ENCODE data around the gene ABHD17A.

The ABHD17A gene

DNA sequence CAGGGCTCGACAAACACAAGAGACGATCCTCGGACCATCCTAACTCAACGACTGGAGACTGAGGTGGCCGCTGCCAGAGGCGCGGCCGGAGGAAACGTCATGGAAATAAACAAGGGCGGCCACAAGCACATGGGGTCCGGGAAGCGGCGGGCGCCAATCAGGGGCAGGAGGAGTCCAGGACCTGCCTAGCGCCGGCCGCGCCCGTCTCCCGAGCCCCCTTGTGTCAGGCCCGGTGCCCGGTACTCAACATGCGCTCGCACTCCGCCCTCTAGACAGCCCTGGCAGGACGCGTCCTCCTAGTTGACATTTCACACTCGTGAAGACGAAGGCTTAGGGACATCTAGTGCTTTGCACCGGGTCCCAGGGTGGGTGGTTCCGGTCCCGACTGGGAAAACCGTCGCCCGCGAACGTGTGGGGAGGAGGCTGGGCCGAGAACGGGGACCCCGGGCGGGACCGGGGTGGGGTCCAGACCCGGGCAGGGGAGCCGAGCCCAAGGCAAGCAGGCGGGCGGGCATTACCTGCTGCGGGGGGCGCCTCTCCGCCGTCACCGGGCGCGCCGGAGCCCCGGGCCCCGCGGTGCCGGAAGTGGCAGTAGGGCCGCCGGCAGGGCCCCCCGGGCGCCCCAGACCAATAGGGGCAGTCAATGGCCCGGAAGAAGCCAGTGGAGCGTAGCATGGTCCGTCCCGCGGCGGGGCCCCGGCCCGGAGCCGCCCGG lies 37.5 kb downstream of the ABHD17A start:
- H3K4me1 ChIP-seq (ENCODE audit: control insufficient read depth, insufficient read depth, low read length): peaks cover 21% of the 10 kb centered on the region
- H3K9ac ChIP-seq (ENCODE audit: low read depth, low read length): peak overlapping the region; percentile 98
- H3K9me3 ChIP-seq (replicated peaks; ENCODE audit: low read length): no peaks in the 10 kb centered on the region
- H3K27me3 ChIP-seq (ENCODE audit: control insufficient read depth, insufficient read depth, low read length): no peaks in the 10 kb centered on the region
- peak overlapping the region; percentile 82 for H3K4me3 ChIP-seq (ENCODE audit: low read length)
- peak overlapping the region; percentile 97 for H3K4me2 ChIP-seq (ENCODE audit: low read length)
- H3K36me3 ChIP-seq (ENCODE audit: insufficient read depth, low read length): peaks cover 19% of the 10 kb centered on the region

- Histone ChIP-seq H3K4me2 (ENCODE audit: low read length) (peak overlapping the region; percentile 97), H3K4me3 (ENCODE audit: low read length) (peak overlapping the region; percentile 82), H3K27me3 (ENCODE audit: control insufficient read depth, insufficient read depth, low read length) (no peaks in the 10 kb centered on the region), H3K9me3 (replicated peaks; ENCODE audit: low read length) (no peaks in the 10 kb centered on the region), H3K9ac (ENCODE audit: low read depth, low read length) (peak overlapping the region; percentile 98), H3K4me1 (ENCODE audit: control insufficient read depth, insufficient read depth, low read length) (peaks cover 21% of the 10 kb centered on the region), H3K36me3 (ENCODE audit: insufficient read depth, low read length) (peaks cover 19% of the 10 kb centered on the region)
Measured at GRCh38 chr19:1847348-1847683, 38.0 kb downstream of the ABHD17A start.

- peak overlapping the region; percentile 82 for H3K4me3 ChIP-seq (ENCODE audit: low read length)
- H3K9ac ChIP-seq (ENCODE audit: low read depth, low read length): peak overlapping the region; percentile 98
- H3K27me3 ChIP-seq (ENCODE audit: control insufficient read depth, insufficient read depth, low read length): no peaks in the 10 kb centered on the region
- H3K4me2 ChIP-seq (ENCODE audit: low read length): peak overlapping the region; percentile 97
- H3K9me3 ChIP-seq (replicated peaks; ENCODE audit: low read length): no peaks in the 10 kb centered on the region
- peaks cover 21% of the 10 kb centered on the region for H3K4me1 ChIP-seq (ENCODE audit: control insufficient read depth, insufficient read depth, low read length)
- H3K36me3 ChIP-seq (ENCODE audit: insufficient read depth, low read length): peaks cover 19% of the 10 kb centered on the region
Measured at GRCh38 chr19:1846517-1847204, 38.6 kb downstream of the ABHD17A start.

DNA sequence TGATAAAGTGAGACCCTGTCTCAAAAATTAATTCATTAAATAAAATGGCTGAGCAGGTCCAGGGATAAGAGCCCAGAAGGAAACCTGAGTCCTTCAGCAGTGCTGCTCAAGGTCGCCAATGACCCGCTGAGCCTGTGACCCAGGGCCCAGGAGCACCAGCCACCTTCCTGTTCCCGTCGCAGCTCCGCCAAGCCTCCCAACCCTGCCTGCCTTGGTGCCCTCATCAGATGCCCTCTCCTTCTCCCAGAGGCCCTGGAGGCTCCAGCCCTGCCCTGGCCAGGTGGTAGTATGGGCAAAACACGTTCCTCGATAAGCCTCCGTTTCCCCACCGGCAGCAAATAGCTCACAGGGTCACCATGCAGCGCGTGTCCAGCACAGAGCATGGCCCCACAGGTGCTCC lies 39.7 kb downstream of the ABHD17A start:
- Histone ChIP-seq H3K9me3 (replicated peaks; ENCODE audit: low read length) (no peaks in the 10 kb centered on the region), H3K9ac (ENCODE audit: low read depth, low read length) (no peak overlapping the region), H3K4me3 (ENCODE audit: low read length) (no peak overlapping the region), H3K36me3 (ENCODE audit: insufficient read depth, low read length) (peaks cover 17% of the 10 kb centered on the region), H3K27me3 (ENCODE audit: control insufficient read depth, insufficient read depth, low read length) (no peaks in the 10 kb centered on the region), H3K4me2 (ENCODE audit: low read length) (peak overlapping the region; percentile 40), H3K4me1 (ENCODE audit: control insufficient read depth, insufficient read depth, low read length) (peaks cover 21% of the 10 kb centered on the region)

- H3K4me3 ChIP-seq (ENCODE audit: low read length): no peak overlapping the region
Measured at GRCh38 chr19:1845125-1845515, 40.2 kb downstream of the ABHD17A start.

GRCh38 chr19:1844513-1845124 lies 40.7 kb downstream of the ABHD17A start:
- Histone ChIP-seq H3K27me3 (ENCODE audit: control insufficient read depth, insufficient read depth, low read length) (no peaks in the 10 kb centered on the region), H3K9ac (ENCODE audit: low read depth, low read length) (no peak overlapping the region), H3K36me3 (ENCODE audit: insufficient read depth, low read length) (peaks cover 18% of the 10 kb centered on the region), H3K4me3 (ENCODE audit: low read length) (no peak overlapping the region), H3K9me3 (replicated peaks; ENCODE audit: low read length) (no peaks in the 10 kb centered on the region), H3K4me1 (ENCODE audit: control insufficient read depth, insufficient read depth, low read length) (peaks cover 21% of the 10 kb centered on the region), H3K4me2 (ENCODE audit: low read length) (peak overlapping the region; percentile 23)

More at GRCh38 chr19:1845125-1845515, 40.2 kb downstream of the ABHD17A start:
- Histone ChIP-seq H3K9me3 (replicated peaks; ENCODE audit: low read length) (no peaks in the 10 kb centered on the region), H3K27me3 (ENCODE audit: control insufficient read depth, insufficient read depth, low read length) (no peaks in the 10 kb centered on the region), H3K36me3 (ENCODE audit: insufficient read depth, low read length) (peaks cover 17% of the 10 kb centered on the region), H3K4me2 (ENCODE audit: low read length) (peak overlapping the region; percentile 23), H3K4me1 (ENCODE audit: control insufficient read depth, insufficient read depth, low read length) (peaks cover 21% of the 10 kb centered on the region), H3K9ac (ENCODE audit: low read depth, low read length) (no peak overlapping the region)

DNA sequence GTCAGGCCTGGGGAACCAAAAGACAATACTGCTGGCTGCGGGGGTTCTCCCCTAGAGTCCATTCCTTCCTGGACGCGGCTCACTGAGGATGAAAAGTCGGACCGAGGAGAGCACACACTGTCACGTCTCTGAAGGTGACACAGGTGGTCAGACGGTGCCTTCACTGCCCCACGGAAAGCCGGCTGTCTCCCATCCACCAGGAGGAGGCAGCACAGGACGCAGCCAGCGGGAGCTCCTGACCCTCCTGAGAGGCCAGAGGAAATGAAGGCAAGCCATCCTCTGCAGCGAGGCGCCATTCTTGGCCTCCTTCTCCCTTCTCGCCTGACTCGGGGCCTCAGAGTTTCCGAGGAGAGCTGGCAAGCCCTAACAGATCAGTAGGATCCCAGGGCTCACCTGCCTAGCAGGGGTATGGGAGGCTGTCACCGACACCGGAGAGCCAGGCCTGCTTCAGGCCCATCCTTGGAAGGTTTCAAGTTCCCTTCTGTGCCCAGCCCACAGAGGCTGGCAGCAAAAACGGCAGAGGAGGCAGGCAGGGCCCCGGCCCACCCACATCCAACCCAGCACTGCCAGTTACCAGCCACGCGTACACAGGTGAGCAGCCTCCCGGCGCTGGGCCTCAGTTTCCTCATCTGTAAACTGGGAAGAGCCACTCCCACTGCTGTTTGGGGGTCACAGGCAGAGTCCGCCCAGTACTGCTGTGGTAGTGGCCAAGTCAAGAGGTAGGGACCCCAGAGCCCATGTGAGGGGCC lies 41.5 kb downstream of the ABHD17A start:
- Histone ChIP-seq H3K4me2 (ENCODE audit: low read length) (no peak overlapping the region), H3K4me1 (ENCODE audit: control insufficient read depth, insufficient read depth, low read length) (peaks cover 21% of the 10 kb centered on the region), H3K4me3 (ENCODE audit: low read length) (no peak overlapping the region), H3K9ac (ENCODE audit: low read depth, low read length) (no peak overlapping the region), H3K36me3 (ENCODE audit: insufficient read depth, low read length) (peaks cover 23% of the 10 kb centered on the region), H3K27me3 (ENCODE audit: control insufficient read depth, insufficient read depth, low read length) (no peaks in the 10 kb centered on the region), H3K9me3 (replicated peaks; ENCODE audit: low read length) (no peaks in the 10 kb centered on the region)

GRCh38 chr19:1843116-1843515 lies 42.2 kb downstream of the ABHD17A start:
- no peak overlapping the region for H3K4me2 ChIP-seq (ENCODE audit: low read length)
- peaks cover 21% of the 10 kb centered on the region for H3K4me1 ChIP-seq (ENCODE audit: control insufficient read depth, insufficient read depth, low read length)
- H3K4me3 ChIP-seq (ENCODE audit: low read length): no peak overlapping the region
- H3K36me3 ChIP-seq (ENCODE audit: insufficient read depth, low read length): peaks cover 26% of the 10 kb centered on the region
- H3K9ac ChIP-seq (ENCODE audit: low read depth, low read length): no peak overlapping the region
- H3K27me3 ChIP-seq (ENCODE audit: control insufficient read depth, insufficient read depth, low read length): no peaks in the 10 kb centered on the region
- no peaks in the 10 kb centered on the region for H3K9me3 ChIP-seq (replicated peaks; ENCODE audit: low read length)

GRCh38 chr19:1841209-1841924 lies 43.9 kb downstream of the ABHD17A start:
- Histone ChIP-seq H3K27me3 (ENCODE audit: control insufficient read depth, insufficient read depth, low read length) (no peaks in the 10 kb centered on the region), H3K36me3 (ENCODE audit: insufficient read depth, low read length) (peaks cover 30% of the 10 kb centered on the region), H3K9ac (ENCODE audit: low read depth, low read length) (no peak overlapping the region), H3K4me1 (ENCODE audit: control insufficient read depth, insufficient read depth, low read length) (peaks cover 17% of the 10 kb centered on the region), H3K4me3 (ENCODE audit: low read length) (no peak overlapping the region), H3K4me2 (ENCODE audit: low read length) (no peak overlapping the region), H3K9me3 (replicated peaks; ENCODE audit: low read length) (no peaks in the 10 kb centered on the region)

- no peak overlapping the region for H3K4me3 ChIP-seq (ENCODE audit: low read length)
- no peaks in the 10 kb centered on the region for H3K27me3 ChIP-seq (ENCODE audit: control insufficient read depth, insufficient read depth, low read length)
- H3K4me1 ChIP-seq (ENCODE audit: control insufficient read depth, insufficient read depth, low read length): peaks cover 10% of the 10 kb centered on the region
- no peak overlapping the region for H3K9ac ChIP-seq (ENCODE audit: low read depth, low read length)
- peaks cover 27% of the 10 kb centered on the region for H3K36me3 ChIP-seq (ENCODE audit: insufficient read depth, low read length)
- no peak overlapping the region for H3K4me2 ChIP-seq (ENCODE audit: low read length)
- no peaks in the 10 kb centered on the region for H3K9me3 ChIP-seq (replicated peaks; ENCODE audit: low read length)
Measured at GRCh38 chr19:1840541-1841115, 44.7 kb downstream of the ABHD17A start.

Measured in skeletal muscle satellite cell (primary cell).